ENCODE measurements around the gene MINAR1. TPM values are rescaled to one million over a fixed set of nuclear protein-coding genes. Genes with fewer than 3 reads are reported as not detected.

The MINAR1 gene
- total RNA-seq, 1 donor from 2014 or later: 0.60 TPM

Other genes starting within 250 kb of the MINAR1 start
- not detected in 2 replicates for gene ANKRD34C, start 149.6 kb upstream of the MINAR1 start, total RNA-seq
- gene TMED3, start 121.2 kb upstream of the MINAR1 start, total RNA-seq: 60.8 and 63.4 TPM in 2 replicates